ENCODE results near the gene LIN37. TPM values are rescaled to one million over a fixed set of nuclear protein-coding genes. Genes with fewer than 3 reads are reported as not detected.
"Not testable (repeated sequence)": the region's sequence is repeated elsewhere in the genome, so short reads cannot be mapped to it uniquely, and the experiment has no call there.

LIN37 gene
- total RNA-seq, 1 donor from 2014 or later = 14.3 TPM

DNA sequence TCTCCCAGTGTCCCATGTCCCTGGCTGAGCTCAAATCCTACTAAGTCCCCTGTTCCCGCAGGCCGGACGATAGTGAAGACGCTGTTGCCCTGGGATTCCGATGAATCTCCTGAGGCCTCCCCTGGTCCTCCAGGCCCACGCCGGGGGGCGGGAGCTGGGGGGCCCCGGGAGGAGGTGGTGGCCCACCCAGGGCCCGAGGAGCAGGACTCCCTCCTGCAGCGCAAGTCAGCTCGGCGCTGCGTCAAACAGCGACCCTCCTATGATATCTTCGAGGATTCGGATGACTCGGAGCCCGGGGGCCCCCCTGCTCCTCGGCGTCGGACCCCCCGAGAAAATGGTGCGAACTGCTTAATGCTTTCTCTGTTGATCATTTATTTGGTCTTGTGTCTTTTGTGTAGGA is 24.7 kb upstream of the LIN37 start:
- DNase-seq = no peak
- Mint-ChIP-seq H3K27ac (no peak overlapping the region), H3K36me3 (ENCODE audit: low read depth) (peaks cover 80% of the 10 kb centered on the region), H3K9me3 (no peaks in the 10 kb centered on the region), H3K4me3 (no peak overlapping the region), H3K4me1 (peaks cover 18% of the 10 kb centered on the region), H3K27me3 (no peaks in the 10 kb centered on the region)
- ChIA-PET CTCF (interaction anchor here (1.1 kb wide), 1 partner anchor 17 kb away, joined by 3 read pairs; no protein-coding TSS in a partner anchor), POLR2A (interaction anchor here (0.7 kb wide), 1 partner anchor 17 kb away, joined by 4 read pairs; no protein-coding TSS in a partner anchor)
- intact Hi-C loops (cut with micrococcal nuclease) = no loop called here
- TF ChIP-seq, protein P1, sequence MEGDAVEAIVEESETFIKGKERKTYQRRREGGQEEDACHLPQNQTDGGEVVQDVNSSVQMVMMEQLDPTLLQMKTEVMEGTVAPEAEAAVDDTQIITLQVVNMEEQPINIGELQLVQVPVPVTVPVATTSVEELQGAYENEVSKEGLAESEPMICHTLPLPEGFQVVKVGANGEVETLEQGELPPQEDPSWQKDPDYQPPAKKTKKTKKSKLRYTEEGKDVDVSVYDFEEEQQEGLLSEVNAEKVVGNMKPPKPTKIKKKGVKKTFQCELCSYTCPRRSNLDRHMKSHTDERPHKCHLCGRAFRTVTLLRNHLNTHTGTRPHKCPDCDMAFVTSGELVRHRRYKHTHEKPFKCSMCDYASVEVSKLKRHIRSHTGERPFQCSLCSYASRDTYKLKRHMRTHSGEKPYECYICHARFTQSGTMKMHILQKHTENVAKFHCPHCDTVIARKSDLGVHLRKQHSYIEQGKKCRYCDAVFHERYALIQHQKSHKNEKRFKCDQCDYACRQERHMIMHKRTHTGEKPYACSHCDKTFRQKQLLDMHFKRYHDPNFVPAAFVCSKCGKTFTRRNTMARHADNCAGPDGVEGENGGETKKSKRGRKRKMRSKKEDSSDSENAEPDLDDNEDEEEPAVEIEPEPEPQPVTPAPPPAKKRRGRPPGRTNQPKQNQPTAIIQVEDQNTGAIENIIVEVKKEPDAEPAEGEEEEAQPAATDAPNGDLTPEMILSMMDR (IDR thresholded peaks at IDR 0.05) = no peak
- no peak for ATAC-seq (ENCODE audit: low read depth)

DNA sequence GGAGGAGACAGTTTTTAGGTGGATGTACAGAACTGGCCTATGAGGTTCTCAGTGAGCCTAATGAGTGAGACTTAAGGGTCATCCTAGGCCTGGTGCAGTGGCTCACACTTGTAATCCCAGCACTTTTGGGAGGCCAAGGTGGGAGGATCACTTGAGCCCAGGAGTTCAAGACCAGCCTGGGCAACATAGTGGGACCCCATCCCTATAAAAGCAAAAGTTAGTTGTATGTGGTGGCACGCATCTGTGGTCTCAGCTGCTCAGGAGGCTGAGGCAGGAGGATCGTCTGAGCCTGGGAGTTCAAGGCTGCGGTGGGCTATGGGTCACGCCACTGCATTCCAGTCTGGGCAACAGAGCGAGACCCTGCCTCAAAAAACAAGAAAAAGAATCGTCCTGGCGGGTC is 24.2 kb upstream of the LIN37 start:
- peaks cover 85% of the 10 kb centered on the region for H3K36me3 Mint-ChIP-seq (ENCODE audit: low read depth)
- CTCF ChIA-PET, H3K27ac Mint-ChIP-seq: not testable (repeated sequence)

DNA sequence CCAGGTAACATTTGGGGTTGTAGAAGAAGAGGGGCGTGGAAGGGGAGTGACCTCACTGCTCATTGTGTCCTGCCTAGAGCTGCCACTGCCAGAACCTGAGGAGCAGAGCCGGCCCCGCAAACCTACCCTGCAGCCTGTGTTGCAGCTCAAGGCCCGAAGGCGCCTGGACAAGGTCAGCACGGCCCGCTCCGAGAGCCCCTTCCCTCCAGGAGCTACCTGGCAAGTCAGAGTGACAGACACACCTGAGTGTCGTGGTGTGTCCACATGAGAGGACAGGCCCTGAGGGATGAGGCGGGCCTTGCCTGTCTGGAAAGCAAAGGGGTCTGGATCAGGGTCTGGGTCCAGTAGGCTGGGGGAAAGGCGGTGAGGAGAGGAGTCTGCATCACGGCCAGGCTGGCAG is 23.8 kb upstream of the LIN37 start:
- ChIA-PET POLR2A (interaction anchor here (1.2 kb wide), 1 partner anchor 16 kb away, joined by 4 read pairs; no protein-coding TSS in a partner anchor), CTCF (no interaction called here)
- DNase-seq (no peak), ATAC-seq (ENCODE audit: low read depth) (no peak)
- TF ChIP-seq, protein P1 (IDR thresholded peaks at IDR 0.05) = no peak
- H3K27ac Mint-ChIP-seq = no peak overlapping the region
- no peaks in the 10 kb centered on the region for H3K9me3 Mint-ChIP-seq
- peaks cover 86% of the 10 kb centered on the region for H3K36me3 Mint-ChIP-seq (ENCODE audit: low read depth)
- no peak overlapping the region for H3K4me3 Mint-ChIP-seq
- no peaks in the 10 kb centered on the region for H3K27me3 Mint-ChIP-seq
- intact Hi-C loops (cut with micrococcal nuclease) = no loop called here
- peaks cover 10% of the 10 kb centered on the region for H3K4me1 Mint-ChIP-seq

More for the DNA sequence above, 24.2 kb upstream of the LIN37 start:
- POLR2A ChIA-PET; ATAC-seq (ENCODE audit: low read depth); intact Hi-C loops (cut with micrococcal nuclease); H3K4me3 Mint-ChIP-seq; H3K9me3 Mint-ChIP-seq; DNase-seq; H3K27me3 Mint-ChIP-seq: not testable (repeated sequence)
- H3K4me1 Mint-ChIP-seq = peaks cover 14% of the 10 kb centered on the region

DNA sequence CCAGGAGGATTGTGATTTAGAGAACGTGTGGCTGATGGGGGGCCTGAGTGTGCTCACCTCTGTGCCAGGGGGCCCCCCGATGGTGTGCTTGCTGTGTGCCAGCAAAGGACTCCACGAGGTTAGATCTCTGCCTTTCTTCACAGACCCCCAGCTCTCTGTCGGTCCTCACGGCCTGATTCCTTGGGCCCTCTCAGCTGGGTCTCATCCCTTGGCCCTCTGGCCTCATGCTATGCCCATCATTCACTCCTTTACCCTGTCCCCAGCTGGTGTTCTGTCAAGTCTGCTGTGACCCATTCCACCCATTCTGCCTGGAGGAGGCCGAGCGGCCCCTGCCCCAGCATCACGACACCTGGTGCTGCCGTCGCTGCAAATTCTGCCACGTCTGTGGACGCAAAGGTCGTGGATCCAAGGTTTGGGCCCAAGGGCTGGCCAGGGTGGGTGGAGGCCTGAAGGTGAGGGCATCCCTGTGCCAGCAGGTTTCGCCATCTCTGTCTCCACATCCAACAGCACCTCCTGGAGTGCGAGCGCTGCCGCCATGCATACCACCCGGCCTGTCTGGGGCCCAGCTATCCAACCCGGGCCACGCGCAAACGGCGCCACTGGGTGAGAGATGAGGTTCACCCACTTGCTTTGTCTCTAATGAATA is 23.0 kb upstream of the LIN37 start:
- CTCF ChIA-PET = no interaction called here
- no peak overlapping the region for H3K27ac Mint-ChIP-seq

DNA sequence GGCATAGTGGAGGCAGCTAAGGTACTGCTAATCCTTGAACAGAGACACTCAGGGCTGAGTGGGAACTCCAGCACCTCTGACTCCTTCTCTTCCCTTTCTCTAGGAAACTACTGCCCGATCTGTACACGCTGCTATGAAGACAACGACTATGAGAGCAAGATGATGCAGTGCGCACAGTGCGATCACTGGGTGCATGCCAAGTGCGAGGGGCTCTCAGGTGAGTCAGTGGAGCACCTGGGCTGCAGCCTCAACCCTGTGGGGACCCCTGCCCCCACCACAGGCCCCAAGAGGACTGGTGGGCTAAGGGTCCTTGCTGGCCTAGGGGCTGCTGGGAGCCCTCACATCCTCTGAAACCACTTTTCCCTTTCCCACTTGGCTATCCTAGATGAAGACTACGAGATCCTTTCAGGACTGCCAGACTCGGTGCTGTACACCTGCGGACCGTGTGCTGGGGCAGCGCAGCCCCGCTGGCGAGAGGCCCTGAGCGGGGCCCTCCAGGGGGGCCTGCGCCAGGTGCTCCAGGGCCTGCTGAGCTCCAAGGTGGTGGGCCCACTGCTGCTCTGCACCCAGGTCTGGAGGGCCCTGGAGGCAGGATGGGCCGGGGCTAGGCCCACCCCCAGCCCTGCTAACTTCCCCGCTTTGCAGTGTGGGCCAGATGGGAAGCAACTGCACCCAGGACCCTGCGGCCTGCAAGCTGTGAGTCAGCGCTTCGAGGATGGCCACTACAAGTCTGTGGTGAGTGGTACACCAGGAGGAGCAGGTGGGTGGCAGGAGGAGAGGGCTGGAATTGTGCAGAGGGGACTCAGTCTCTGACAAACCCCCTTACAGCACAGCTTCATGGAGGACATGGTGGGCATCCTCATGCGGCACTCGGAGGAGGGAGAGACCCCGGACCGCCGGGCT is 21.1 kb upstream of the LIN37 start:
- H3K4me3 Mint-ChIP-seq = no peak overlapping the region
- H3K4me1 Mint-ChIP-seq = no peaks in the 10 kb centered on the region
- intact Hi-C loops (cut with micrococcal nuclease) = no loop called here
- DNase-seq = no peak
- ChIA-PET CTCF (no interaction called here), POLR2A (interaction anchor here (0.6 to 2.5 kb wide), 6 partner anchors 9 to 186 kb away, joined by 3 to 8 read pairs (median 6); partner anchors contain the start of genes IGFLR1 and KMT2B)
- TF ChIP-seq, protein P1 (IDR thresholded peaks at IDR 0.05) = no peak
- H3K36me3 Mint-ChIP-seq (ENCODE audit: low read depth) = peaks cover 91% of the 10 kb centered on the region
- H3K27ac Mint-ChIP-seq = no peak overlapping the region
- ATAC-seq (ENCODE audit: low read depth) = no peak
- H3K9me3 Mint-ChIP-seq = no peaks in the 10 kb centered on the region
- H3K27me3 Mint-ChIP-seq = no peaks in the 10 kb centered on the region

More for the DNA sequence above, 23.0 kb upstream of the LIN37 start:
- Mint-ChIP-seq H3K36me3 (ENCODE audit: low read depth) (peaks cover 90% of the 10 kb centered on the region), H3K4me3 (no peak overlapping the region), H3K9me3 (no peaks in the 10 kb centered on the region), H3K27me3 (no peaks in the 10 kb centered on the region), H3K4me1 (peaks cover 6% of the 10 kb centered on the region)
- intact Hi-C loops (cut with micrococcal nuclease) = no loop called here
- ATAC-seq (ENCODE audit: low read depth) (no peak), DNase-seq (no peak)
- POLR2A ChIA-PET = interaction anchor here (1.2 kb wide), 1 partner anchor 15 kb away, joined by 4 read pairs; no protein-coding TSS in a partner anchor
- TF ChIP-seq, protein P1 (IDR thresholded peaks at IDR 0.05) = no peak
